NT2/D1 (cell line): ENCODE results near the gene MLEC.

Source experiments
- YY1 ChIP-seq: IDR thresholded peaks from 2 replicates; pipeline ENCODE4 v1.6.1; 2011; ENCODE audit not compliant: insufficient read length, insufficient read depth
- ZNF274 ChIP-seq: IDR thresholded peaks from 2 replicates; pipeline ENCODE4 v1.6.1; 2011; ENCODE audit warnings: mild to moderate bottlenecking, low read depth, low read length

- TF ChIP-seq YY1 (no peak), ZNF274 (no peak)
Measured at GRCh38 chr12:120738252-120739030, 51.5 kb downstream of the MLEC start.
